HG02885 (cell line): ENCODE measurements around the gene WFS1.

Experiments used
- ATAC-seq: cut with Tn5 transposase; IDR thresholded peaks from one replicate; pipeline ENCODE4 v1.9.1; 2021; ENCODE audit warnings: mild to moderate bottlenecking; ENCODE audit not compliant: unreplicated experiment, poor library complexity

The WFS1 gene

GRCh38 chr4:6320663-6321062 is 51.0 kb downstream of the WFS1 start:
- ATAC-seq: no peak

- ATAC-seq: no peak
Observed at GRCh38 chr4:6321361-6321760, 51.7 kb downstream of the WFS1 start.

GRCh38 chr4:6322067-6322760 is 52.6 kb downstream of the WFS1 start:
- no peak for ATAC-seq

GRCh38 chr4:6322761-6323566 is 53.3 kb downstream of the WFS1 start:
- ATAC-seq: no peak

- no peak for ATAC-seq
Observed at GRCh38 chr4:6324461-6324998, 54.9 kb downstream of the WFS1 start.

GRCh38 chr4:6324999-6325787 is 55.5 kb downstream of the WFS1 start:
- no peak for ATAC-seq

- no peak for ATAC-seq
Observed at GRCh38 chr4:6325788-6326290, 56.2 kb downstream of the WFS1 start.

GRCh38 chr4:6326312-6327060 is 56.8 kb downstream of the WFS1 start:
- no peak for ATAC-seq

GRCh38 chr4:6327220-6327917 is 57.7 kb downstream of the WFS1 start:
- ATAC-seq: peak; percentile 75

- ATAC-seq: no peak
Observed at GRCh38 chr4:6328526-6328925, 58.9 kb downstream of the WFS1 start.

- no peak for ATAC-seq
Observed at GRCh38 chr4:6329478-6330383, 60.1 kb downstream of the WFS1 start.

GRCh38 chr4:6330384-6330767 is 60.7 kb downstream of the WFS1 start:
- no peak for ATAC-seq

- ATAC-seq: no peak
Observed at GRCh38 chr4:6331018-6331417, 61.4 kb downstream of the WFS1 start.

- ATAC-seq: no peak
Observed at GRCh38 chr4:6331468-6331867, 61.8 kb downstream of the WFS1 start.

GRCh38 chr4:6332042-6332668 is 62.5 kb downstream of the WFS1 start:
- no peak for ATAC-seq

GRCh38 chr4:6332669-6333050 is 63.0 kb downstream of the WFS1 start:
- no peak for ATAC-seq

- ATAC-seq: no peak
Observed at GRCh38 chr4:6333301-6334202, 63.9 kb downstream of the WFS1 start.
